CD4-positive, alpha-beta T cell (primary cell): ENCODE measurements around the gene CD302. TPM values are rescaled to one million over a fixed set of nuclear protein-coding genes. Genes with fewer than 3 reads are reported as not detected.

Source experiments
- ATAC-seq: fragments of 200-7000 bp; cut with Tn5 transposase; one replicate; pipeline ENCODE4 v1.10.0; 2022; ENCODE audit warnings: mild to moderate bottlenecking; ENCODE audit not compliant: poor library complexity
- CTCF ChIA-PET: fragments of 350-600 bp; sonication (Branson Sonifier 250); formaldehyde crosslinking; loops from one replicate; lab custom pipeline; 2021; ENCODE audit warnings: antibody characterized with exemption, inconsistent platforms; lab: Charles Lee
- POLR2A ChIA-PET: fragments of 350-600 bp; sonication (Branson Sonifier 250); formaldehyde crosslinking; loops from one replicate; lab custom pipeline; 2021; ENCODE audit warnings: antibody characterized with exemption, inconsistent platforms; lab: Charles Lee
- DNase-seq, 14 experiments: peaks; one replicate each; pipeline ENCODE4 v3.0.0-alpha.2; 2013 to 2020; ENCODE audit warnings: mixed read lengths in 2 of 14
- H3K27ac ChIP-seq, 2 donors: one replicate each; pipeline versions ENCODE4 v1.5.1 to v1.7.0; 2013; ENCODE audit warnings: low read length in 2 of 2, low read depth in 1 of 2, mild to moderate bottlenecking in 1 of 2
- H3K27me3 ChIP-seq, 2 experiments: 1 replicate in 1 of 2; 2 replicates in 1 of 2; pipeline versions ENCODE4 v1.6.1 to v1.7.0; 2013; ENCODE audit warnings: low read length in 2 of 2, control low read depth in 1 of 2, mild to moderate bottlenecking in 1 of 2, moderate library complexity in 1 of 2; ENCODE audit not compliant: insufficient read depth in 2 of 2, control insufficient read depth in 1 of 2
- H3K36me3 ChIP-seq: one replicate; pipeline ENCODE4 v1.6.1; 2013; ENCODE audit warnings: low read length, control low read depth; ENCODE audit not compliant: insufficient read depth
- H3K4me1 ChIP-seq: one replicate; pipeline ENCODE4 v1.6.1; 2013; ENCODE audit warnings: low read length, control low read depth; ENCODE audit not compliant: insufficient read depth
- H3K4me3 ChIP-seq: one replicate; pipeline ENCODE4 v1.5.1; 2013; ENCODE audit warnings: mild to moderate bottlenecking, low read length, moderate library complexity
- H3K9me3 ChIP-seq, 2 experiments: 1 replicate in 1 of 2; 2 replicates in 1 of 2; pipeline versions ENCODE4 v1.6.1 to v1.7.0; 2013; ENCODE audit warnings: low read length in 2 of 2, mild to moderate bottlenecking in 2 of 2, control low read depth in 1 of 2, moderate library complexity in 1 of 2; ENCODE audit not compliant: control insufficient read depth in 1 of 2, insufficient read depth in 1 of 2
- H3K27ac Mint-ChIP-seq: one replicate; pipeline ENCODE4 v1.8.0; 2020; ENCODE audit warnings: mixed read lengths
- H3K27me3 Mint-ChIP-seq: one replicate; pipeline ENCODE4 v1.8.0; 2021; ENCODE audit warnings: mixed read lengths
- H3K36me3 Mint-ChIP-seq: one replicate; pipeline ENCODE4 v1.8.0; 2021; ENCODE audit warnings: low read depth, mixed read lengths
- H3K4me1 Mint-ChIP-seq: one replicate; pipeline ENCODE4 v1.8.0; 2021; ENCODE audit warnings: low read depth, mixed read lengths
- H3K4me3 Mint-ChIP-seq: one replicate; pipeline ENCODE4 v1.8.0; 2020; ENCODE audit warnings: mild to moderate bottlenecking, mixed read lengths
- H3K9me3 Mint-ChIP-seq: one replicate; pipeline ENCODE4 v1.8.0; 2020; ENCODE audit warnings: mixed read lengths
- CTCF ChIP-seq: fragments of 200-600 bp; IDR thresholded peaks from one replicate; pipeline ENCODE4 v1.8.0; 2022; ENCODE audit warnings: antibody characterized with exemption, mild to moderate bottlenecking
- intact Hi-C, 2 experiments: fragments of 100-400 bp; cut with DNase I in 1 of 2; cut with micrococcal nuclease in 1 of 2; formaldehyde crosslinking; loops; one replicate each; pipeline versions ENCODE4 v1.15.1 to v1.9.0; 2023 to 2025; cut with DNase I, micrococcal nuclease
- total RNA-seq, 174 experiments: library from RNA in 2 of 174; stranded (reverse) in 2 of 174; gene quantifications; one replicate each; pipeline ENCODE4 v1.2.3 and lab custom pipeline; 2021 to 2026

CD302 gene
- total RNA-seq, 2 experiments from 2014 or later, result 1.0 to 1.1 TPM

GRCh38 chr2:159774370-159774990 is 23.5 kb downstream of the CD302 start:
- ATAC-seq (peak; percentile 14), DNase-seq (no peak)
- POLR2A ChIA-PET, result interaction anchor here (0.6 kb wide), 1 partner anchor 550 kb away, joined by 3 read pairs; no protein-coding TSS in a partner anchor
- Histone ChIP-seq H3K36me3 (no peaks in the 10 kb centered on the region), H3K27ac (no peak overlapping the region), H3K4me1 (no peaks in the 10 kb centered on the region), H3K4me3 (no peak overlapping the region), H3K9me3 (no peaks in the 10 kb centered on the region), H3K27me3 (no peaks in the 10 kb centered on the region)
- H3K4me1 Mint-ChIP-seq, result peaks cover 3% of the 10 kb centered on the region
- intact Hi-C loops, result loop anchor here in 1 of 2 experiments (10.0 kb wide), 1 partner anchor 250 kb away; no protein-coding TSS in a partner anchor
- H3K27me3 Mint-ChIP-seq, result no peaks in the 10 kb centered on the region
- H3K4me3 Mint-ChIP-seq, result no peak overlapping the region
- TF ChIP-seq CTCF, result no peak
- peak overlapping the region; percentile 2 for H3K27ac Mint-ChIP-seq
- H3K36me3 Mint-ChIP-seq, result peaks cover 15% of the 10 kb centered on the region
- CTCF ChIA-PET, result no interaction called here
- no peaks in the 10 kb centered on the region for H3K9me3 Mint-ChIP-seq

GRCh38 chr2:159773886-159774285 is 24.1 kb downstream of the CD302 start:
- no peaks in the 10 kb centered on the region for H3K9me3 ChIP-seq
- no peak overlapping the region for H3K4me3 ChIP-seq
- no peak for TF ChIP-seq CTCF
- Mint-ChIP-seq H3K4me1 (no peaks in the 10 kb centered on the region), H3K27ac (no peak overlapping the region), H3K36me3 (peaks cover 20% of the 10 kb centered on the region), H3K9me3 (no peaks in the 10 kb centered on the region), H3K4me3 (no peak overlapping the region), H3K27me3 (no peaks in the 10 kb centered on the region)
- ChIA-PET CTCF (no interaction called here), POLR2A (interaction anchor here (0.6 kb wide), 1 partner anchor 549 kb away, joined by 3 read pairs; no protein-coding TSS in a partner anchor)
- H3K4me1 ChIP-seq, result no peaks in the 10 kb centered on the region
- no peak overlapping the region for H3K27ac ChIP-seq
- ATAC-seq (no peak), DNase-seq (no peak)
- intact Hi-C loops, result loop anchor here in 1 of 2 experiments (10.0 kb wide), 1 partner anchor 249 kb away; no protein-coding TSS in a partner anchor
- H3K27me3 ChIP-seq, result no peaks in the 10 kb centered on the region
- H3K36me3 ChIP-seq, result peaks cover 3% of the 10 kb centered on the region

GRCh38 chr2:159773426-159773825 is 24.6 kb downstream of the CD302 start:
- ATAC-seq (no peak), DNase-seq (no peak)
- Mint-ChIP-seq H3K27me3 (no peaks in the 10 kb centered on the region), H3K4me1 (no peaks in the 10 kb centered on the region), H3K36me3 (peaks cover 24% of the 10 kb centered on the region), H3K4me3 (no peak overlapping the region), H3K27ac (no peak overlapping the region), H3K9me3 (no peaks in the 10 kb centered on the region)
- CTCF ChIA-PET, result no interaction called here
- no peak for TF ChIP-seq CTCF
- no peak overlapping the region for H3K27ac ChIP-seq
- peaks cover 3% of the 10 kb centered on the region for H3K36me3 ChIP-seq
- intact Hi-C loops, result loop anchor here in 1 of 2 experiments (10.0 kb wide), 1 partner anchor 249 kb away; no protein-coding TSS in a partner anchor
- no peaks in the 10 kb centered on the region for H3K4me1 ChIP-seq
- POLR2A ChIA-PET, result no interaction called here
- H3K4me3 ChIP-seq, result no peak overlapping the region
- H3K27me3 ChIP-seq, result no peaks in the 10 kb centered on the region
- no peaks in the 10 kb centered on the region for H3K9me3 ChIP-seq
